IMR-90 (cell line): ENCODE measurements around the gene POU2F2. TPM values are rescaled to one million over a fixed set of nuclear protein-coding genes. Genes with fewer than 3 reads are reported as not detected.

ENCODE experiments used
- ATAC-seq: fragments of 200-7000 bp; cut with Tn5 transposase; 2 replicates; pipeline ENCODE4 v1.9.1; 2020; ENCODE audit warnings: low read depth, mild to moderate bottlenecking, moderate library complexity
- BruUV-seq: library from RNA; stranded (reverse); fragments of 400-500 nt; replicated peaks from 2 replicates; lab custom pipeline; 2021; lab: Mats Ljungman, UMichigan
- CTCF ChIA-PET: fragments of 300-600 bp; formaldehyde crosslinking; extraction: SDS; loops from one replicate; lab custom pipeline; 2021; ENCODE audit warnings: antibody characterized with exemption; lab: Yijun Ruan, JAX
- POLR2A ChIA-PET: fragments of 300-600 bp; sonication (Branson Sonifier 250); formaldehyde crosslinking; loops from one replicate; lab custom pipeline; 2022; ENCODE audit warnings: antibody characterized with exemption; ENCODE audit not compliant: unreplicated experiment; lab: Charles Lee
- DNase-seq: peaks from one replicate; pipeline ENCODE4 v3.0.0; 2013
- H2AFZ ChIP-seq: replicated peaks from 2 replicates; pipeline ENCODE3; 2013; ENCODE audit warnings: low read length, mild to moderate bottlenecking; ENCODE audit not compliant: poor library complexity
- H2AK5ac ChIP-seq: 2 replicates; pipeline ENCODE4 v1.6.1; 2013; ENCODE audit warnings: low read depth, low read length, inconsistent platforms
- H2AK9ac ChIP-seq: replicated peaks from 2 replicates; pipeline ENCODE3; 2013; ENCODE audit warnings: mild to moderate bottlenecking, low read depth, low read length, moderate library complexity; ENCODE audit not compliant: poor library complexity
- H2BK120ac ChIP-seq: 2 replicates; pipeline ENCODE4 v1.6.1; 2013; ENCODE audit warnings: low read depth, low read length, inconsistent platforms
- H2BK15ac ChIP-seq: 3 replicates; pipeline ENCODE4 v1.6.1; 2013; ENCODE audit warnings: low read depth, low read length, inconsistent platforms
- H2BK20ac ChIP-seq: 2 replicates; pipeline ENCODE4 v1.6.1; 2013; ENCODE audit warnings: low read depth, mild to moderate bottlenecking, inconsistent platforms, low read length, moderate library complexity
- H2BK5ac ChIP-seq: 2 replicates; pipeline ENCODE4 v1.6.1; 2013; ENCODE audit warnings: mild to moderate bottlenecking, low read depth, low read length, inconsistent platforms; ENCODE audit not compliant: poor library complexity, severe bottlenecking
- H3K14ac ChIP-seq: replicated peaks from 2 replicates; pipeline ENCODE4 v1.6.1; 2013; ENCODE audit warnings: low read depth, low read length, inconsistent platforms
- H3K18ac ChIP-seq: 2 replicates; pipeline ENCODE4 v1.6.1; 2013; ENCODE audit warnings: low read depth, low read length, control low read depth
- H3K23ac ChIP-seq: 2 replicates; pipeline ENCODE4 v1.6.1; 2013; ENCODE audit warnings: low read depth, low read length, inconsistent platforms
- H3K27ac ChIP-seq: 2 replicates; pipeline ENCODE4 v1.5.1; 2013; ENCODE audit warnings: mild to moderate bottlenecking, control low read depth, low read length; ENCODE audit not compliant: insufficient read depth
- H3K27me3 ChIP-seq: 2 replicates; pipeline ENCODE4 v1.6.1; 2013; ENCODE audit warnings: low read length; ENCODE audit not compliant: control insufficient read depth, insufficient read depth
- H3K36me3 ChIP-seq: 2 replicates; pipeline ENCODE4 v1.6.1; 2013; ENCODE audit warnings: low read length, mixed read lengths; ENCODE audit not compliant: control insufficient read depth, insufficient read depth
- H3K4ac ChIP-seq: 2 replicates; pipeline ENCODE4 v1.6.1; 2013; ENCODE audit warnings: low read depth, low read length, inconsistent platforms
- H3K4me1 ChIP-seq: 2 replicates; pipeline ENCODE4 v1.6.1; 2013; ENCODE audit warnings: low read length, mixed read lengths; ENCODE audit not compliant: control insufficient read depth, insufficient read depth
- H3K4me2 ChIP-seq: 2 replicates; pipeline ENCODE4 v1.6.1; 2013; ENCODE audit warnings: low read depth, mild to moderate bottlenecking, control low read depth, low read length, moderate library complexity
- H3K4me3 ChIP-seq: 2 replicates; pipeline ENCODE4 v1.5.1; 2013; ENCODE audit warnings: low read depth, mild to moderate bottlenecking, control low read depth, low read length, moderate library complexity; ENCODE audit not compliant: insufficient read depth
- H3K56ac ChIP-seq: 2 replicates; pipeline ENCODE4 v1.6.1; 2013; ENCODE audit warnings: low read length, inconsistent platforms; ENCODE audit not compliant: insufficient read depth; ENCODE audit errors: extremely low read depth
- H3K79me1 ChIP-seq, 2 experiments: 2 replicates each; pipeline ENCODE4 v1.6.1; 2013; ENCODE audit warnings: low read length in 2 of 2, inconsistent platforms in 1 of 2, low read depth in 1 of 2
- H3K9ac ChIP-seq: 2 replicates; pipeline ENCODE4 v1.6.1; 2013; ENCODE audit warnings: low read depth, low read length, control low read depth
- H3K9me1 ChIP-seq: 2 replicates; pipeline ENCODE4 v1.6.1; 2013; ENCODE audit warnings: low read length, inconsistent platforms; ENCODE audit not compliant: insufficient read depth
- H3K9me3 ChIP-seq: 2 replicates; pipeline ENCODE4 v1.6.1; 2013; ENCODE audit warnings: low read length; ENCODE audit not compliant: control insufficient read depth, insufficient read depth
- H4K20me1 ChIP-seq: 2 replicates; pipeline ENCODE4 v1.6.1; 2013; ENCODE audit warnings: low read length, inconsistent platforms; ENCODE audit not compliant: insufficient read depth
- H4K5ac ChIP-seq: 2 replicates; pipeline ENCODE4 v1.6.1; 2013; ENCODE audit warnings: mild to moderate bottlenecking, low read depth, low read length, control low read depth
- H4K8ac ChIP-seq, 2 experiments: 2 replicates each; pipeline ENCODE4 v1.6.1; 2013; ENCODE audit warnings: low read depth in 2 of 2, low read length in 2 of 2, control low read depth in 1 of 2, inconsistent platforms in 1 of 2
- H4K91ac ChIP-seq: 2 replicates; pipeline ENCODE4 v1.6.1; 2013; ENCODE audit warnings: low read depth, low read length, inconsistent platforms; ENCODE audit not compliant: insufficient read depth
- BHLHE40 ChIP-seq: fragments of 150-350 bp; IDR thresholded peaks from 2 replicates; pipeline ENCODE4 v1.6.1; 2016; ENCODE audit warnings: mild to moderate bottlenecking, low read depth, low read length
- CEBPB ChIP-seq: IDR thresholded peaks from 2 replicates; pipeline ENCODE4 v1.6.1; 2012; ENCODE audit warnings: low read depth, low read length, improper control_type of control experiment
- FOS ChIP-seq: fragments of 150-350 bp; IDR thresholded peaks from 2 replicates; pipeline ENCODE4 v1.6.1; 2016; ENCODE audit warnings: low read depth, low read length
- MAZ ChIP-seq: IDR thresholded peaks from 2 replicates; pipeline ENCODE4 v1.6.1; 2012; ENCODE audit warnings: low read depth, mild to moderate bottlenecking, low read length, improper control_type of control experiment, moderate library complexity, borderline replicate concordance
- POLR2A ChIP-seq: IDR thresholded peaks from 2 replicates; pipeline ENCODE4 v1.6.1; 2012; ENCODE audit warnings: mild to moderate bottlenecking, low read depth, low read length
- RCOR1 ChIP-seq: IDR thresholded peaks from 2 replicates; pipeline ENCODE4 v1.6.1; 2012; ENCODE audit warnings: mild to moderate bottlenecking, low read length, improper control_type of control experiment; ENCODE audit not compliant: insufficient replicate concordance
- RFX5 ChIP-seq: IDR thresholded peaks from 2 replicates; pipeline ENCODE4 v1.8.0; 2012; ENCODE audit warnings: low read depth, mild to moderate bottlenecking, low read length, moderate library complexity
- SMC3 ChIP-seq: fragments of 150-350 bp; IDR thresholded peaks from 2 replicates; pipeline ENCODE4 v1.6.1; 2016; ENCODE audit warnings: low read depth, mild to moderate bottlenecking, antibody characterized with exemption, low read length, moderate library complexity
- whole genome bisulfite sequencing, 2 experiments: methylation state at CpG; one replicate each; pipeline versions ENCODE4 v1.1.5 to v1.1.7; 2013; ENCODE audit warnings: missing lambda C conversion rate in 2 of 2; ENCODE audit not compliant: insufficient read length in 1 of 2; ENCODE audit errors: extremely low coverage in 2 of 2; 5-methylcytosine and 5-hydroxymethylcytosine counted together
- dilution Hi-C: fragments of 300-500 bp; cut with HindIII; formaldehyde crosslinking; loops from one replicate; pipeline ENCODE4 v1.14.3; 2018; ENCODE audit warnings: low sequenced_read_pairs; ENCODE audit not compliant: unreplicated experiment
- in situ Hi-C: fragments of 300-500 bp; cut with MboI; formaldehyde crosslinking; loops from 3 replicates; pipeline ENCODE4 v1.14.3; 2019; ENCODE audit warnings: low sequenced_read_pairs, inconsistent platforms, mixed read lengths
- intact Hi-C: fragments of 100-400 bp; cut with micrococcal nuclease; formaldehyde crosslinking; loops from 2 replicates; pipeline ENCODE4 v1.10.0; 2022
- polyA plus RNA-seq, 3 experiments: library from polyadenylated mRNA; depleted of rRNA; stranded (reverse); fragments of >200 nt; gene quantifications; 2 replicates each; pipeline ENCODE4 v1.2.3, GENCODE V29; 2012; ENCODE audit warnings: low replicate concordance in 1 of 3
- total RNA-seq: library from RNA; depleted of rRNA; stranded (reverse); fragments of >200 nt; gene quantifications from 2 replicates; pipeline ENCODE4 v1.2.3, GENCODE V29; 2012
- TF ChIP-seq, protein P1 (sequence below): fragments of 150-350 bp; IDR thresholded peaks from 2 replicates; pipeline ENCODE4 v1.6.1; 2016; ENCODE audit warnings: low read depth, mild to moderate bottlenecking, low read length, moderate library complexity, borderline replicate concordance
- TF ChIP-seq, protein P2 (sequence below): fragments of 150-350 bp; IDR thresholded peaks from 2 replicates; pipeline ENCODE4 v1.6.1; 2017; ENCODE audit warnings: mild to moderate bottlenecking, antibody characterized with exemption, low read length, low read depth

POU2F2 gene
- total and polyA plus RNA-seq, 2 of the 4 experiments (the other 2 are of a cell fraction), result 0.54 to 5.0 TPM

DNA sequence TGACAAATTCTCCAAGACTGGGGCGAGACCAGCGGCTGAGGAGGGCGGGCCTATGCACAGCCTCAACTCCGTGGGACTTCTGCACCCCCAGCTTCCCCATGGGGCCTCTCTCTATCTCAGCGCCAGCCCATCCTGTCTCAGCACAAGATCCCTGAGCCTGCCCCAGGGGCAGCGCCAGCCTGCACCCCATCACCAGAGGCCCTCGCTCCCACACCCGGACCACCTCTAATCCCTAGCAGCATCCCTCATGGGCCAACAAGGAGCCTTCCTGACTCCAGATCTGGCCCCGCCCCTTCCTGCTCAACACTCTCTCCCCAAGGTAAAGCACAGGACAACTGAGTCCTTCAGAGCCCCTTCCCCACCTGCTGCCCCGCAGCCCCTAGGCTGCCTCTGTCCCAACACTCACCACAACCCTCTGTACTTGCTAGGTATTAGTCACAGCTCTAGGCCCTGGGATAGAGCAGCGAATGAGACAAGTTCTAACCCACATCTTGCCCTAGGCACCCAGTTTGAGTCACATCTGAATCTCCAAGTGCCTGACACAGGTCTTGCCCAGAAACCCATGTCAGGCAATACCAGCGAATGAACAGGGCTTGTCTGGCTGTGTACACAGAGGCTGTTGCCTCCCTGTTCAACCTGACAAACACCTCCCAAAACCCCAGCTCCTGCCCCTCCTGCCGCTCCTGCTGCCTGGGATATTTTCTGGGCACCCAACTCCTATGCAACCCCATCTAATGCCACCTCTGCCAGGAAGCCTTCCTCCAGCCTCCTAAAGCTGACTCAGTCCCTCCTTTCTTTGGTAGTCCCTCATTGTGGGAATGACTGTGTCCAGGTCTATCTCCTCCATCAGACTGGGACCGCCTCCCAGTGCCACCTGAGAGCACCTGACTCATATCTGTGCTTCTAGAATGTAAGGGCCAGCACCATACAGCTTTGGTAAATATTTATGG lies 80.8 kb downstream of the POU2F2 start:
- 76% methylated on average over 10 of the region's 14 CpGs; no CpG with 5 or more reads in 1 of the 2 experiments for WGBS, 2 experiments
- no peak overlapping the region for H4K91ac ChIP-seq
- peaks cover 37% of the 10 kb centered on the region for H3K27me3 ChIP-seq
- no peak overlapping the region for H2BK15ac ChIP-seq
- no peaks in the 10 kb centered on the region for H4K20me1 ChIP-seq
- dilution Hi-C loops, result no loop called here
- no peak overlapping the region for H2BK20ac ChIP-seq
- TF ChIP-seq BHLHE40 (no peak), CEBPB (no peak), FOS (no peak), RFX5 (no peak), SMC3 (no peak), MAZ (no peak), POLR2A (no peak), RCOR1 (no peak)
- TF ChIP-seq, protein P1, sequence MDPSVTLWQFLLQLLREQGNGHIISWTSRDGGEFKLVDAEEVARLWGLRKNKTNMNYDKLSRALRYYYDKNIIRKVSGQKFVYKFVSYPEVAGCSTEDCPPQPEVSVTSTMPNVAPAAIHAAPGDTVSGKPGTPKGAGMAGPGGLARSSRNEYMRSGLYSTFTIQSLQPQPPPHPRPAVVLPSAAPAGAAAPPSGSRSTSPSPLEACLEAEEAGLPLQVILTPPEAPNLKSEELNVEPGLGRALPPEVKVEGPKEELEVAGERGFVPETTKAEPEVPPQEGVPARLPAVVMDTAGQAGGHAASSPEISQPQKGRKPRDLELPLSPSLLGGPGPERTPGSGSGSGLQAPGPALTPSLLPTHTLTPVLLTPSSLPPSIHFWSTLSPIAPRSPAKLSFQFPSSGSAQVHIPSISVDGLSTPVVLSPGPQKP, result no peak
- TF ChIP-seq, protein P2, sequence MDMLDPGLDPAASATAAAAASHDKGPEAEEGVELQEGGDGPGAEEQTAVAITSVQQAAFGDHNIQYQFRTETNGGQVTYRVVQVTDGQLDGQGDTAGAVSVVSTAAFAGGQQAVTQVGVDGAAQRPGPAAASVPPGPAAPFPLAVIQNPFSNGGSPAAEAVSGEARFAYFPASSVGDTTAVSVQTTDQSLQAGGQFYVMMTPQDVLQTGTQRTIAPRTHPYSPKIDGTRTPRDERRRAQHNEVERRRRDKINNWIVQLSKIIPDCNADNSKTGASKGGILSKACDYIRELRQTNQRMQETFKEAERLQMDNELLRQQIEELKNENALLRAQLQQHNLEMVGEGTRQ, result no peak
- intact Hi-C loops, result no loop called here
- H3K4me1 ChIP-seq, result no peaks in the 10 kb centered on the region
- H3K4me3 ChIP-seq, result no peak overlapping the region
- H3K79me1 ChIP-seq, result no peaks in the 10 kb centered on the region
- ChIA-PET POLR2A (no interaction called here), CTCF (no interaction called here)
- H3K23ac ChIP-seq, result no peak overlapping the region
- in situ Hi-C loops, result no loop called here
- no peaks in the 10 kb centered on the region for H3K9me3 ChIP-seq
- H3K4ac ChIP-seq, result no peak overlapping the region
- no peak overlapping the region for H2BK120ac ChIP-seq
- ATAC-seq (no peak), DNase-seq (no peak)
- no peak overlapping the region for H4K5ac ChIP-seq
- no peak overlapping the region for H2BK5ac ChIP-seq
- H3K4me2 ChIP-seq, result no peak overlapping the region
- H2AK5ac ChIP-seq, result no peak overlapping the region
- no peaks in the 10 kb centered on the region for H3K9me1 ChIP-seq
- no peak overlapping the region for H3K18ac ChIP-seq
- no peak overlapping the region for H2AFZ ChIP-seq
- BruUV-seq, result no TSS peak
- no peak overlapping the region for H3K56ac ChIP-seq
- no peak overlapping the region for H4K8ac ChIP-seq
- H3K36me3 ChIP-seq, result no peaks in the 10 kb centered on the region
- H3K9ac ChIP-seq, result no peak overlapping the region
- no peak overlapping the region for H3K27ac ChIP-seq
- H3K14ac ChIP-seq, result no peak overlapping the region
- no peak overlapping the region for H2AK9ac ChIP-seq
